Tibial artery (tissue), 4 donors: ENCODE data around the gene MOK.

Experiments used
- DNase-seq, 2 donors: peaks; one replicate each; pipeline ENCODE4 v3.0.0-alpha.2; 2019
- H3K27ac ChIP-seq, 2 donors: fragments of 200-600 bp; sonication (generic) in 1 of 2; 1 replicate in 1 of 2; 2 replicates in 1 of 2; pipeline ENCODE4 v1.5.1; 2018 to 2019; ENCODE audit warnings: mild to moderate bottlenecking in 1 of 2
- H3K27me3 ChIP-seq, 2 donors: fragments of 200-600 bp; sonication (generic) in 1 of 2; one replicate each; pipeline versions ENCODE4 v1.5.1 to v1.6.0; 2016 to 2019
- H3K36me3 ChIP-seq, 3 donors: fragments of 200-600 bp; sonication (generic) in 2 of 3; one replicate each; pipeline ENCODE4 v1.5.1; 2016 to 2019; ENCODE audit warnings: mild to moderate bottlenecking in 2 of 3
- H3K4me1 ChIP-seq, 4 donors: fragments of 200-600 bp; sonication (generic) in 2 of 4; 1 replicate in 3 of 4; 2 replicates in 1 of 4; pipeline ENCODE4 v1.5.1; 2016 to 2019
- H3K4me3 ChIP-seq, 2 donors: fragments of 200-600 bp; sonication (generic) in 1 of 2; 1 replicate in 1 of 2; 2 replicates in 1 of 2; pipeline ENCODE4 v1.5.1; 2018 to 2019; ENCODE audit warnings: mild to moderate bottlenecking in 2 of 2
- H3K9me3 ChIP-seq, 3 donors: fragments of 200-600 bp; sonication (generic) in 1 of 3; one replicate each; pipeline ENCODE4 v1.5.1; 2016 to 2019
- CTCF ChIP-seq, 2 experiments: fragments of 200-600 bp in 1 of 2; fragments of 450-650 bp in 1 of 2; IDR thresholded peaks; one replicate each; pipeline ENCODE4 v1.5.1; 2017 to 2019; ENCODE audit warnings: antibody characterized with exemption in 2 of 2, mild to moderate bottlenecking in 1 of 2, moderate library complexity in 1 of 2
- intact Hi-C: fragments of 100-400 bp; cut with DNase I; formaldehyde crosslinking; loops from one replicate; pipeline ENCODE4 v1.15.0; 2023; ENCODE audit warnings: low total_unique reads

MOK gene

GRCh38 chr14:102200690-102201352 lies 104.1 kb downstream of the MOK start:
- Histone ChIP-seq H3K4me1 (no peaks in the 10 kb centered on the region), H3K36me3 (peaks cover 10 to 86% (median 18%) of the 10 kb centered on the region in 3 donors), H3K27ac (no peak overlapping the region), H3K9me3 (no peaks in the 10 kb centered on the region), H3K27me3 (no peaks in the 10 kb centered on the region), H3K4me3 (no peak overlapping the region)
- TF ChIP-seq CTCF (IDR thresholded peaks at IDR 0.05): no peak
- intact Hi-C loops: no loop called here
- no peak for DNase-seq

- DNase-seq: no peak
- no peaks in the 10 kb centered on the region for H3K9me3 ChIP-seq
- no peaks in the 10 kb centered on the region for H3K27me3 ChIP-seq
- no peak for TF ChIP-seq CTCF (IDR thresholded peaks at IDR 0.05)
- intact Hi-C loops: no loop called here
- H3K4me3 ChIP-seq: no peak overlapping the region
- H3K27ac ChIP-seq: no peak overlapping the region
- H3K36me3 ChIP-seq: peaks cover 3 to 64% (median 11%) of the 10 kb centered on the region in 3 donors
- H3K4me1 ChIP-seq: no peaks in the 10 kb centered on the region
These were observed 107.6 kb downstream of the MOK start for GRCh38 chr14:102197317-102197853.

- H3K4me3 ChIP-seq: no peak overlapping the region
- intact Hi-C loops: no loop called here
- H3K36me3 ChIP-seq: peaks cover 3 to 61% (median 11%) of the 10 kb centered on the region in 3 donors
- no peak for DNase-seq
- no peaks in the 10 kb centered on the region for H3K9me3 ChIP-seq
- H3K27ac ChIP-seq: no peak overlapping the region
- no peak for TF ChIP-seq CTCF (IDR thresholded peaks at IDR 0.05)
- no peaks in the 10 kb centered on the region for H3K27me3 ChIP-seq
- no peaks in the 10 kb centered on the region for H3K4me1 ChIP-seq
These were observed 108.1 kb downstream of the MOK start for GRCh38 chr14:102196902-102197230.

- no peak overlapping the region for H3K27ac ChIP-seq
- TF ChIP-seq CTCF (IDR thresholded peaks at IDR 0.05): no peak
- H3K27me3 ChIP-seq: no peaks in the 10 kb centered on the region
- intact Hi-C loops: no loop called here
- H3K36me3 ChIP-seq: peaks cover 3 to 56% (median 11%) of the 10 kb centered on the region in 3 donors
- DNase-seq: no peak
- no peak overlapping the region for H3K4me3 ChIP-seq
- no peaks in the 10 kb centered on the region for H3K4me1 ChIP-seq
- no peaks in the 10 kb centered on the region for H3K9me3 ChIP-seq
These were observed 108.7 kb downstream of the MOK start for GRCh38 chr14:102196039-102196901.

GRCh38 chr14:102195446-102195845 lies 109.5 kb downstream of the MOK start:
- Histone ChIP-seq H3K36me3 (peaks cover 3 to 49% (median 11%) of the 10 kb centered on the region in 3 donors), H3K4me1 (no peaks in the 10 kb centered on the region), H3K27me3 (no peaks in the 10 kb centered on the region), H3K27ac (no peak overlapping the region), H3K4me3 (no peak overlapping the region), H3K9me3 (no peaks in the 10 kb centered on the region)
- no peak for DNase-seq
- intact Hi-C loops: no loop called here
- TF ChIP-seq CTCF (IDR thresholded peaks at IDR 0.05): no peak
